Amniotic epithelial cell (primary cell): ENCODE measurements around the gene ZBTB16.

Experiments used
- DNase-seq: peaks from one replicate; pipeline ENCODE4 v3.0.0-alpha.2; 2010; ENCODE audit warnings: low read depth

Gene ZBTB16

DNA sequence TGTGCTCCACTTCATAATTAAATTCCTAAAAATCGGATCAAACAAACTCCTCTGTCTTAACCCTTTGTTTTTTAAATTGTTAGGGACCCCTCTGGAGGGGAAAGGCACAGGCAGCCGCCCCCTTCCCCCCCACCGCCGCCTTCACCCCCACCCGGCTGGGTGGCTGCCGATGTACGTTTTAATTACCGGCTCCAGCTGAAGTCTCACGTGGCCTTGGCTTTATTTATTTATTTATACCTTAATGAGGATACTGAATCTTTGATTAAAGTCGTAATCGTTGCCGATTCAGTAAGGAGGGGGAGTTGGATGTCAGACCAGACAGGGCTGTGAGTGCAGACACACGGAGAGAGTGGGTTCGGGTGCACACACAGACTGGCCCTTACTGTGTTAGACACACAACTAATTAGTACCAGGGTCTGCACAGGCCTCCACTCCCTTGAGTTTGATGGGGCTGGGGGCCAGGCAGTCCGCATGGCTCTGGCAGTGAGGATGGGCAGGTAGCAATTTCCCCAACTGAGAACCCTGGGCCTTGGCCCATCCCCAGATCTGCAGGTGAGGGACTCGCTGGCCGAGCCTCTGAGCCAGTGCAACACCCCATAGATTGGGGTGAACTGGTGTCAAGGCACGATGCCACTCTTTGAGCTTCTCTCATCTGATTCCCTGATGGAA, 185.3 kb downstream of the ZBTB16 start:
- no peak for DNase-seq

DNA sequence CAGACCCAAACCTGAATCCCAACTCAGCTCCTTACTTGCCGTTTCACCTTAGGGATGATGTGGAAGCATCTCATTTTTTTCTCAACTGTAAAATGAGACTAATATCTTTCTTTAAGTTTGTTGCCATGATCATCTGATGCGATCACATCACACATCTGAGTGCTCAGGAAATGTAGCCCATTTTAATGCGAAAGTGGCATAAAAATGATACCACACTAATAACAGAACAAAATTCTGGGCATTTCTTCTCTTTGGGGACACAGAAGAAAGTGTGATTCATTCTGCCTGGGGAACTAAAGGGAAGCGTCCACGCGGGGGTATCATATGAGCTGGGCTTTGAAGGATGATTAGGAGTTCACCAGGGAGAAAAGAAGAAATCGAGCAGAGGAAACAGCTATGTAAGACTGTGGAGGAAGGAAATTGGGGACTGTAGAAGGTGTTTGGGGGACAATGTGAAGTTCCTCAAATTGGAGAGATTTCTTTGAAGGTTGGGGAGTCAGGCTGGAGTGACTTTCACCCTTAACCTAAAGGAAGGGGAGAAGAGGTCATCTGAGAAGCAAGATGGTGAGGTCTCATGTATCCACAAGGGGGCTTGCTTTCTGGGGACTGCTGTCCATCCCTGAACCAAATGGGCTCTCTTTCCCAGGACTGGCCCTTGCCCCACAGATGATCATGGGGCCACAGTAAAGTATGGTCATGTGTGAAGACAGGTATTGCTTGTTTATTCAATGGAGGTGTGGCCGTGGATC, 187.0 kb downstream of the ZBTB16 start:
- no peak for DNase-seq

DNA sequence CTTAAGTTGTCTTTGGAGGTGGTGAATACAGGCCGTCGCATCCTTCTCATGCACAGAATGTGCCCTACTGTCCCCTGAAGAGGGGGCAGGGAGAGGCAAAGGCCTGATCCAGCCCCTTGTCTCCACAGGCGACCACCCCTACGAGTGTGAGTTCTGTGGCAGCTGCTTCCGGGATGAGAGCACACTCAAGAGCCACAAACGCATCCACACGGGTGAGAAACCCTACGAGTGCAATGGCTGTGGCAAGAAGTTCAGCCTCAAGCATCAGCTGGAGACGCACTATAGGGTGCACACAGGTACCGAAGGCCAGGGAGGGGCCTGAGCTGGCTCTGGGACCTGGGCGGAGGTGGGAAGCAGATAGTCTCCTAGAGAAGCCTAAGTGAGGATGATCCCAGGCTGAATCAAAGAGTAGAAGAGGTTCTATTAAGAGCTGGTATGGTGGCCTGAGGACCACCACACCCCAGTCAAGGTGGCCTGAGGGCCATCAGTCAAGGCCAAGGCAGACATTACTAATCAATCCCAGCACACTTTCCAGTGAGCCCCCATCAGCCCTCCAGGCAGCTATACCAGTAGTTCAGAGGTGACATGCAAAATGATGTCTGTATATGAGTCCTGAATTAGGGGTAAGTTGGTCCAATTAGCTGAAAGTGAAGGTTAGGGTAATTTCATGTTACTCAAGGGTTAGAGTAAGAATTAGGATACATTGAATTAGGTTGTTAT, 187.7 kb downstream of the ZBTB16 start:
- DNase-seq, result no peak

DNA sequence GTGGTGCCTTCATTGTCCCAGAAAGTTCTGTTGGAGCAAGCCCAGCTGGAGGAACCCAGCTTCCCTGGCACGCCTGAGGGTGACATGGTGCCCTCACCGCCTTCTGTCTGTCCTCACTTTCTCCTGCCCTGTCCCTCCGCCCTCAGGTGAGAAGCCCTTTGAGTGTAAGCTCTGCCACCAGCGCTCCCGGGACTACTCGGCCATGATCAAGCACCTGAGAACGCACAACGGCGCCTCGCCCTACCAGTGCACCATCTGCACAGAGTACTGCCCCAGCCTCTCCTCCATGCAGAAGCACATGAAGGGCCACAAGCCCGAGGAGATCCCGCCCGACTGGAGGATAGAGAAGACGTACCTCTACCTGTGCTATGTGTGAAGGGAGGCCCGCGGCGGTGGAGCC, 190.7 kb downstream of the ZBTB16 start:
- no peak for DNase-seq

DNA sequence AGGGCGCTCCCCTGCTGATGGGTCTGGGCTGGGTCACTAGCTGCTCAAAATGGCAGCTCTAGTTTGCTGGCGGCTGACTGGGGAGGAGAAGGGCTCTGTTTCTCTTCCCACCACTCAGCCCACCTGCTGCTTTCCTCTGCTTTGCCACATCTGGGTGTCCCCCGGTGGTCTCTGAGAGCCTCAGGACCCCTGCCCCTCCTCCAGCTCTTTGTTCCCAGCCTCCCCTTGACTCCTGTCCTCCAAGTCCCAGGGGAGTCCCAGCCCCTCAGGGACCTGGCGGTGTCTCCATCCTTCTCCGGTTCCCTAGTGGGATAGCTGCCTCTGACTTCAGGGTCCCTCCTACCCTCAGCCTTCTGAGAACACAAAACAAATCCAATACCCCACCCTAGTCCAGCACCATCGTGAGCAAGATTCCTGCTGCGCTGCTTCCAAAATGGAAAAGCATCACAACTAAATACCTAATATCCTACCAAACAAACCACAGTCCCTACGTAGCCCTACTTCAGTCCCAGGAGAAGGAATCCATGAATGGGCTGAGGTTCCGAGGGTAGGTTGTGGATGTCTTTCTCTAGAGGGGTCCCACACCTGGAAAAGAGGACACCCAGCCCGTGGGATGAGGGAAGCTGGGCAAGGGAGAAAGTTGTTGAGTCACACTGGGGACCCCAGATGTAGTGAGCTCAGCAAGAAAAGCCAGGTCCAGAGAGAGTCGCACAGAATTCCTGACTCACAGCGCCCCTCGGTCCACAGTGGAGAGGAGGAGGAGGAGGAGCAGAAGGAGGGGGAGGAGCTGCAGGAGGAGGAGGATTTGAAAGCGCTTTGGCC, 191.7 kb downstream of the ZBTB16 start:
- DNase-seq, result peak; percentile 44

DNA sequence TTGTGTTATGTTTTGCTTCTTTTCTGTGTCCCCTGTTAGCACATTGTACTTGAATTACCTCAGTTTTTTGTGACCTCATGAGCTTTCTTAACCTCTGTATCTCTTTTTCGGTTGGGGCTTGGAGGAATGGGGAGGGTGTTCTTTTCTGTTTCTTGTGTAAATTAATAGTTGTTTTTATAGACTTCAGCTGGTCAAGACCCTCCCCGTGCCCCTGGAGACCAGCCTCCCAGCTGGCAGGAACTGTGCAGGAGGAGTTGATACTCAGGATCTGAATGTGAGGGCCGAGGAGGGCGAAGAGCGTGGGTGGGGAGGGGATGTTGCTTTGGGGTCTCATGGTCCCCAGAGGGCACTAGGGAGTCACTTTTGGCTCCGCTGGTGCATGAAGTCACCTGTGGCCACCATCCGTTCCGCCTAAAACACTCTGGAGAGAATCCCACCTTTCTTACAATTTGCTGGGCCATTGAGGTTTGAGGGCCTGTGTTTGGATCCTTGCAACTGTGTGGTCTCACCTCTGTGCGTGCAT, 192.4 kb downstream of the ZBTB16 start:
- DNase-seq, result no peak

DNA sequence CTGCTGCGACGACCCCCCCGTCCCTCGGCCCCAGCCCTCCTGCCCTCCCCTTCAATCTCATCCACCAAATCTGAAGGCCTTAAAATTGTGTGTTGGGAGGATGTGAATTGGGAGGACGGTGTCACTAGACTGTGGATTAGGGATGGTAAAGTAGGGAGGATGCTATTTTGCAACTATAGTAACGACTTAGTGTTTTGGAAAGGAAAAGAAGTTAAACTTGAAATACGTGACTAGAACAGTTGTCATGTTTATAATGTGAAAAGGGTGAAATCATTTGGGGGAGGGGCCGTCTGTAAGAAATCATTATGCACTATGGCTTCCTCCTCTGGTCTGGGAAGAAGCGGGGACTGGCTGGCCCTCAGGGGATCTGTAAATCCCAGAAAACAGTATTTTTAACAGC, 193.3 kb downstream of the ZBTB16 start:
- no peak for DNase-seq

DNA sequence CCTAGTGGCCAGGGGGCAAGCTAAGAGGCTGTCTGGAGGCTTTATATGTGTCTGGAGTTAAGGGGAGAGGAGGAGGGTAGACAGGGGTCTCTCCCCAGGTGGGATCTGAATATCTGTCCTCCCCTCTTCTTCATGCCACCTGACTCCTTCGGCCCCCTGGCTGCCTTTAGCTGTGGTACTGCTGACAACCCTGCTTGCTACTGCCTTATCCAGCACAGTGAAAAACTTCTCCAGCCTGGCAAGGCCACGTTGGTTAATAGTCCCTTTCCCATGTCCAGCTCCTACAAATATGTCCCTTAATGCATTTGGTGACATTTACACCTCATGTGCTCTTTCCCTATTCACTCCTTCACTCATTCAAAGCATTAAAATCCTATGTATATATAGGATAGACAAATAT, 194.3 kb downstream of the ZBTB16 start:
- no peak for DNase-seq

DNA sequence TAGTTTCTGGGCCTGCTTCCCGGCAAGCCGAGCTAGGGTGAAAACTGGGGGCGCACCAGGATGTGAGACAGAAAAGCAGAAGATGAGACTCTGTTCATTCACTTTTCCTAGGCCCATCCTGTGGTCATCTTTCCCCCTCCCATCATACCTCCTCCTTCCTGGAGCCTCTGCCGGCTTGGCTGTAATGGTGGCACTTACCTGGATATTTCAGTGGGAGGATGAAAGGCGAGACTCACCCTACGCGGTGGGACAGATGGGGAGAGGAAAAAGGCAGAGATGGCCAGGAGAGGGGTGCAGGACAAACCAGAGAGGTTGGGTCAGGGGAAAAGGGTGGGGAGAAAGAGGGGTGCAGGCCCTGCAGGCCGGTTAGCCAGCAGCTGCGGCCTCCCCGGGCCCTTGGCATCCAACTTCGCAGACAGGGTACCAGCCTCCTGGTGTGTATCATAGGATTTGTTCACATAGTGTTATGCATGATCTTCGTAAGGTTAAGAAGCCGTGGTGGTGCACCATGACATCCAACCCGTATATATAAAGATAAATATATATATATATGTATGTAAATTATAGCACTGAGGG, 195.1 kb downstream of the ZBTB16 start:
- DNase-seq, result no peak

DNA sequence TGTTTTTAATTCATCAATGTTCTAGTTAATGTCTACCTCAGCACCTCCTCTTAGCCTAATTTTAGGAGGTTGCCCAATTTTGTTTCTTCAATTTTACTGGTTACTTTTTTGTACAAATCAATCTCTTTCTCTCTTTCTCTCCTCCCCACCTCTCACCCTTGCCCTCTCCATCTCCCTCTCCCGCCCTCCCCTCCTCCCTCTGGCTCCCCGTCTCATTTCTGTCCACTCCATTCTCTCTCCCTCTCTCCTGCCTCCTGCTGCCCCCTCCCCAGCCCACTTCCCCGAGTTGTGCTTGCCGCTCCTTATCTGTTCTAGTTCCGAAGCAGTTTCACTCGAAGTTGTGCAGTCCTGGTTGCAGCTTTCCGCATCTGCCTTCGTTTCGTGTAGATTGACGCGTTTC, 195.8 kb downstream of the ZBTB16 start:
- no peak for DNase-seq

DNA sequence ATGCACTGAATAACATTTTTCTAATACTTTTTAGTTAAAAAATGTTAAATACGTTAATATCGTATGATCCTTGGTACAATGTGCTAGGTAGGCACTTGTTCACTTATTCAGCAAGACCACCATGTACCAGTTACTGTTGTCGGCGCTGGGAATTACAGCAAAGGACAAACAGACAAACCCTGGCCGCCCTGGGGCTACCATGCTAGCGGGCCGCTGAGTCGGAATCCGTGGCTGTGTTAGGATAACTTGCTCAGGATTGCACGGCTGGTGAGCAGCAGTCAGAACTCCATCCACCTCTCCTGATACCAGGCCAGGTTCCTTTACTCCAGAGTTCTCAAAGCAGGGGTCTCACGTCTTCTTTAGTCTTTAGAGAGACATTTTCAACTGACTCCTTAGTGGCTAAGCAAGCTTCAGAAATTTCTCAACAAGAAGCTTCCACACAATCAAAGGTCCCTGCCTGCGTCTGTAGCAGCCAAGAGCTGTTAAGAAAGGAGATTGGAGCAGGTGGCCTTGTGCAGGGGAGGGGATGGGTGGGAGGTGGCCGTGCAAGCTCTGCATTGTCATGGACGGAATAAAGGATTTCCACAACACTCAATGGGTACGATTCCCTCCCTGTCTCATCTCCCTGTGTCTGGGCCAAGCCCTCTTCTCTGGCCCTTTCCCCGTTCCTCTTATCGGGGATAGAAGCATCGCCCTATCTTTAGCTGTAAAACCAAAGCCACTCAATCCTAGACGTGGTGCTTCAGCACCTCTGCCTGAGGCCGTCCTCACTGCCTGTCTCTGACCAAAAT, 196.9 kb downstream of the ZBTB16 start:
- no peak for DNase-seq

DNA sequence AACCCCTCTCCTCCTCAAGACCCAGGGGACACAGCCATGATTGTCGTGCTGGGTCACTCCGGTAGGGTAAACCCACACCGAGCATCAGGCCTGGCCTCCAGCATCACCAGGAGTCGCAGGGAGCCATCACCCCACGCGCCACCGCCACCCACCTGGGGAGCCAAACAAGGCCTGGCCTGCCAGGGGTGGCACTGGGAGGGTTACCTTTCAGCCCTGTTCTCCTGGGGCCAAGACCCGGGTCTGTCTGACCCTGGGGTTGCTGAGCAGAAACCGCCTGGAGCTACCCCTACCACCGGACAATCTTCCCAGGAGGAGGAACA, 197.4 kb downstream of the ZBTB16 start:
- no peak for DNase-seq

DNA sequence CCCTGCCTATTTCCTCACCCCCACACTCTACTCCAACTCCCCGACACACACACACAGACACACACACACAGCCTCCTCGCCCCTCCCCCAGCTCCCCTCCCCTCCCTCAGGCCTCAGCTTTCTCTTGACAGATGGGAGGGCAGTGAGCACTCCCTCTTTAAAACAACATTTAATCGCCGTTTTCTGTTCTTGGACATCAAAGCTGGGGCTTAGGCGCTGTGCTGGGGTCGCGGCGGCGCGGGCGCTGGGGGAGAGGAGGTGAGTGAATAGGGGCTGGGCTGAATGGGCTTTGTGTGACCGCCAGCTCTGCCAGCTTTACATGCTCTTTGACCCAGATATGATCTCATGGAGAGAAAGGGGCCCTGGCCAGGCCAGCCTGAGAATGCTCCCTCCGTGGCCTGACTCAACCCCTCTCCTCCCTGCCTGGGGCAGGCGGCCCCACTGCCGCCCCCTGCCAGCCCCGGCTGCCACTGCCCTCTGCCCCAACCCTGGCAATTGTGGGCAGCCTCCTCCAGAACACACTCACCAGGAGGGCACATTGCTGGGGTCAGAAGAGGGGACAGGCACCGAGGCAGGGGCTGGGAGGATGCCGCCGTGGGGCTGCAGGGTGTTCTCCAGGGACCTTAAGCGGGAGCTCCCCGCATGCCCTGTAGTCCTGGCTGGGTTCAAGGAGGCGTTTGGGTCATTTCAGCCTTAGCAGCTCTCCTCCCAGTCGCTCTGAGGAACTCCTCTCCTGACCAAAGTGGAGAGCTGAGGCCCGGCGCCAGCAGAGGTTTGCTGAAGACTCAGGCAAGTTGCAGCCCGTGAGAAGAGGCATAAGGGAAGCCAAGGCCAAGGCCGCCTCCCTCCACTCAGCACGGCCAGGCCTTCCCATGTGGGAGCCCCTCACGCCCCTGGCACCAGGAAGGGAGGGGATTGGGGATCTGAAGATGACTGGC, 198.4 kb downstream of the ZBTB16 start:
- peak; percentile 84 for DNase-seq

DNA sequence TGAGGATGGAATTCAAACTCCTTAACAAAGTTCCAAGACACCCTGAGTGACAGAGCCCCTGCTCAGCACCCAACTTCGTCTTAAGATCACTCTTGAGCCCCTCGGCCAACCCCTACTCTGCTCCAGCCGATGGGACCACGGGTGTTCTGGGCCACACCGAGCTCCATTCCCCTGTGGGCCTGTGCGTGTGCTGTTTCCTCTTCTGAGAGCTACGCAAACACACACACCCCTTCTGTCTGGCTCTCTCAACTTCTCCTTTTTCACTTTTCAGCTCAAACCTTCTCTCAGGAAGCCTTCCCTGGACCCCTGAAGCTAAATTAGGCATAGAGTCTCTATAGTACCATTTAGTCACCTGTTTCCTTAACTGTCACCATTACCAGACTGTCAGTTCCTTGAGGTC, 199.2 kb downstream of the ZBTB16 start:
- DNase-seq, result no peak

DNA sequence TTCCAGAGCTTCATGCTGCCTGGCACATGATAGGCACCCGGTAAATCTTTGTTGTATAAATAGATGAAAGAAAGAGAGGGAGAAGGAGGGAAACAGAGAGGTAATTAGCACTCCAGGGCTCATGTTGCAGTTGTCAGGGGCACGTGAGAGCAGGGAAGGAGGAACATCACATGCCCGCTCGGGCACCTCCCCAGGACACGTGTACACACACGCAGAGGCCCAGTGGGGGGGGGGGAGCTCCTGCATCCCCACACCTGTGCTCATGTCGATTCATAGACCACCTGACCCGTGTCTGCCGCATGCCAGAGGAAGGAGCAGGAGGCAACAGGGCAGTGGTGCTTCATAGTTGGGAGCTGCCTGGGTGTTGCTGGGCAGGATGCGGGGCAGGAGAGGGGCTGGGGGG, 199.6 kb downstream of the ZBTB16 start:
- DNase-seq, result no peak

DNA sequence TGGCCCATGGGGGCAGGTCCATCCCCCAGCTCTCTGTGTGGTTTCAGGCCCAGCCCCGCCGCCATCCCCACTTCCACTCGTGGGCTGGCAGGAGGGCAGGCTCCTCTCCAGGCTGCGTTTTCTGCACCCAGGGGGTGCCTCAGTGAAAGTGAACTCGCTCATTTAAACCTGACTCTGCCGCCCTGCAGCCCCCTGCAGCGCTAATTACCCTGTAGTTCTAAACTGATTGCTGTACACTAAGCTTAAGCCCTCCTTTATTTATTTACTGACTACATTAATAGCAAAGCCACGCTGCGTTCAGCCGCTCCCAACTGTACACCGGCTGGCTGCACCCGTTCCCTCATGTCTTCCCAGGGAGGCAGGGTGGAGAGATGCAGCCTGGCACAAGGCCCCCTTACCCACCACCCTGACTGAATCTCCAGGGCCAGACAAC, 200.1 kb downstream of the ZBTB16 start:
- no peak for DNase-seq

DNA sequence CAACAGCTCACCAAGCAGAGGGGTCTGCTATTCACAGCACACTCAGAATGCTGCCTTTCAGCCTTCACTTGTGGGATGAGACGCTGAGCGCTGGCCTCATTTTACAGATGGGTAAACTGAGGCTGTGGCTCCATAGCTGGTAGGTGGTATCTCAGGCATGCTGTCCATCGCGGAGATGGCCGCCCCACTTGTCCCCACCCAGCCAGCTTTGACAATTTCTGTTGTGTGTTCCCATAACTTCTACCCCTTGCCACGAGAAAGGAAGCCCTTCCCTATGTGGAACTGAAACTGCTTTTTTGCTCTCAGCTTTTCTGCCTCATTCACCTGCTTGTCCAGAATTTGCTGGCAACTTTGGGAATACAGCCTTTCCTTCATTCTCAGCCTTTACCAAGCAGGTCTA, 200.6 kb downstream of the ZBTB16 start:
- DNase-seq, result no peak

DNA sequence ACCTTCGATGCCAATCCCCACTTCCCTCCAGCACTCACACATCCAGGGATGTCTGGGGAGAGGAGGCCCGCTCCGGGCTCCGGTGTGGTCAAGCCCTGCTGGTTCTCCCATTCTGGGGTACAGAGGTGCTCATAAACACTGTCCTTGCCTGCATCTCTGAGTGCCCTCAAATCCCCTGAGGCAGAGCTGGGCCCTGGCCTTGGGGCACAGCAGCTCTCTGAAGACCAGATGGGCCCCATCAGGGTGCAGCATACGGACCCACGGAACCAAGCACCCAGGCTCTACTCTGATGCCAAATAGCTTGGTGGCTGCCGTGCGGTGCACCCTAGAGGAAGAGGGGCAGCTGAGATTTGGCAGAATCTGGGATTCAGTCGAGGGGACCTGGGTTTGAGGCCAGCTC, 201.0 kb downstream of the ZBTB16 start:
- DNase-seq, result no peak

DNA sequence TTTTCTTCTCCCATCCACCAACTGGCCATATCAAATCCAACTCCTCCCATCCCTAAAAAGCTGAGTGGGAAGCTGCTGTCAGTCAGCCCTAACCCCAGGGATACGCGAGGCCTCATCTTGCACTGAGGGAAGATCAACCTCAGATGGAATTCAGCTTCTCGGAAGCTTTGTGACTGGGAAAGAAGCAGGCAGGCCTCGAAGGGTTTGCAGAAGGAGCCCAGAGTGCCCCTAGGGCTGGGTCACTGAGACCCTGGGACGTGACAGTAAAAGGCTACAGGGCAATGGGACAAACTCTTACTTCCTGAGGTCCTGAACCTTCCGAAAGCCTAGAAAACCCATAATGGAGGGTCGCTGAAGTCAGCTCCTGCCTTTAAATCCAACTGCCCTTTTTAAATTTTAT, 202.3 kb downstream of the ZBTB16 start:
- no peak for DNase-seq
